ENCODE measurements around the gene GPRC5B.

Gene GPRC5B

DNA sequence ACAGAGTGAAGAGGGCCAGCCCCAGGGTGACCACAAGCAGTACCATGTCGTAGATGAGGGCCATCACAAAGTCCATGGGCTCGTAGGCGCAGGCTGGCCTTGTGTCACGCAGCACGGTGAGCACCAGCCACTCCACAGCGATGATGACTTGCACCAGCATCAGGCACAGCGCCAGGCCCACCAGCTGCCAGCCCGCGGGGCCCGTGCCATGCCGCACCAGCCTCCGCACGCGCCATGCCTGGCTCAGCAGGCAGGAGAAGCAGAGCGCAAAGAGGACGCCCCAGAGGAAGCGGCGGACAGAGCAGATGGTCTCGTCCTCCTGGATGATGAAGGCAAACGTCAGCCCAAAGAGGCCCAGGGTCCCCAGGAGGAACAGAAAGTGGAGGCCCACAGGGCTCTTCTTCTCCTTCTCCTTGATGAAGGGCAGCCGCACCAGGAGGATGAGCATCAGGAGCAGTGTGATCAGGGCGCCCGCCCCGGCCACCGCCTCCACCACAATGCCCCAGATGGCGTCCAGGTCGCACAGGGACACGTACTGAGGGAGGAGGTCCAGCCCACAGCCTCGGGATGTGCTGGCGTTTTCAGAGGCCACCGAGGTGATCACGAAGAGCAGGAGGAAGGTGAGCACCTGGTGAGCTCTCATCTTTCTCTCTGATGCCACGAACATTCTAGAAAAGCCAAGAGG, 12.3 kb downstream of the GPRC5B start:
- no peak for DNase-seq (ENCODE audit: low read depth)

DNA sequence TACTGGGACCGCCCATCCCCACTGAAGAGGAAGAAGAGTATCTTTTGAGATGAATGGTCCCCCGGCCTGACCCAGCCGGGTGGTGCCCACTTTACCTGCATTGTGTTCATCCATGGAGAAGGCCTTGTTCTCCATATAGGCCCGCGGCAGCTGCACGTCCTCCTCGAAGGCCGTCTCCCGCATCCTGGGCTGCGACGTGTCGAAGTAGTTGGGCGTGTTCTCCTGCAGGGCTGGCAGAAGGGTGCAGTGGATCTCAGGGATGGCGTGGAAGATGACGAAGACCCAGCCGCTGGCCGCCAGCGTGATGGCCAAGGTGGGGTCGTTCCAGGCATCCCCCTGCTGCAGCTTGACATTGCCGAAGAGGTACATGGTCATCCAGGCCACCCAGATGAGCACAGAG, 12.9 kb downstream of the GPRC5B start:
- no peak for DNase-seq (ENCODE audit: low read depth)

DNA sequence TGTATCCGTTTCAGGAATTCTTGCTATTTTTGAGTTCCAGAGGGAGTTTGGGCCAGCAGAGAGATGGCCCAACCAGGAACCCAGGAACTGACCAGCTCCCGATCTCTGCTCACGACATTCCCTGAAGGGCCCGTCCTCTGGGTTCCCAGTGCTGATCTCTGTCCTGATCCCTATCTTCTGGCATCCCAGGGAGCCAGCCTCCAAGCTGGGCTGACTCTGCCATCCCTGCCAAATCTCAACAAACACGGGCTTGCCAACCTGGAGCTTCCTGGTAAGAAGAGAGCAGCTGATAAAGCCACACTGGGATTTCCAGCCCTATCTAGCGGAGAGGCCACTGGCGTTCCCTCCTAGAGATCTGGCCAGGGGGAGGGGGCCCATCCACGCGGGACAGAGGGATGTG, 16.2 kb downstream of the GPRC5B start:
- no peak for DNase-seq (ENCODE audit: low read depth)

DNA sequence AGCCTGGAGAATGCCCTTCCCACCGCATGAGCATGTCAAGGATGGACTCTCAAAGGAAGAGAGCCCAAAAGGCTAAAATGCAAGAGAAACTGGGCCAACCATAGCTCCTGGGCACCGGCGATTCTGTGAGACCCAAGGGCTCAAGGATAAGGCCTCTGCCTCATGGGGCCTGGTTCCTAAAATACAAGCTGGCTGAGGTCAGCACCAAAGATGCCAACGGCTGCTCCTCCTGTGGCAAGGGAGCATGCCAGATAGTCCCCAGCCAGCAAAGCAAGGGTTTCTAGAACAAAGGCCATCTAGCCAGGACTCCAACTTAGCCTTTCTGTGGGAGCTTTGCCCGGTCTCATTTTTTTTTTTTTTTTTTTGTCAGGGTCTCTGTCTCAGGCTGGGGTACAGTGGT, 20.1 kb downstream of the GPRC5B start:
- no peak for DNase-seq (ENCODE audit: low read depth)

DNA sequence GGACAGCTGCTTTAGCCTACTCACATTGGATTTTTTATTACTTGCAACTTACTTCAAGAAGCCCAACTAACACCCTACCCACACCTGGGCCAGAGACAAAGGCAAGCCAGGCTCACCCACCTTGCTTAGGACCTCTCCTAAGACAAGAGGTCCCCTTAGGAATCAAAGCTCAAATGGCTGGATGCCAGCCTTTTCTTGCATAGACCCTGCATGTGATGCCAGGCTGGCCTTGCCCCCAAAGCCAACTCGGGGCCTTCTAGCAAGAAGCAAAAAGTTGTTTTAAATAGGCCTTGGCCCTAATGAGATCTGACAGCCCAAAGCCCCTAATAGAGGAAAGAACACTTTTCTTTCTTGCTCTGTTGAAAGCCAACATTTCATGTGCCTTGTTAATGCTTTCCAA, 20.7 kb downstream of the GPRC5B start:
- DNase-seq (ENCODE audit: low read depth): no peak

DNA sequence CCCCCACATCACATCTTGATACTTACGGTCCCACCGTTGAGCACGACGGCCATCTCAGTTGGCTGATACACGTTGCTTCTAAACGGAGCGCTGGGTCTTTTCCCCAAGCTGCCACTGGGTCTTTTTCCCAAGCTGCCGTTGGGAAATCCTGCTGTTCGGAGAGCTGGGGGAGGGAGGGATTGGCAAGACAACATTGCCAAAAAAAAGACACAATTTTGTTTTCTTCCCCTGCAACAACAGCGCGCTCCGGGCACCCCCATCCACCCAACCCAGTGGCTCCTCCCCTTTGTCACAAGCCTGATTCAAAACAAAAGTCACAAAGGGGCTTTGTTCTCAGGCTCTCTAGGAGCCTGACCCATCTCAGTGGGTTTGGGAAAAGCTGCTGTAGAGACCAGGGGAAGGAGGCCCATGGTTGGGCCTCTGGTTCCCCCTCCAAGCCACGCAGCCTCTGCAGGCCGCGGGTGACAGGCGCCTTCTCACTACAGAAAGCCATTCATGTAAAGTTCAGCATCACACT, 22.8 kb downstream of the GPRC5B start:
- no peak for DNase-seq (ENCODE audit: low read depth)

DNA sequence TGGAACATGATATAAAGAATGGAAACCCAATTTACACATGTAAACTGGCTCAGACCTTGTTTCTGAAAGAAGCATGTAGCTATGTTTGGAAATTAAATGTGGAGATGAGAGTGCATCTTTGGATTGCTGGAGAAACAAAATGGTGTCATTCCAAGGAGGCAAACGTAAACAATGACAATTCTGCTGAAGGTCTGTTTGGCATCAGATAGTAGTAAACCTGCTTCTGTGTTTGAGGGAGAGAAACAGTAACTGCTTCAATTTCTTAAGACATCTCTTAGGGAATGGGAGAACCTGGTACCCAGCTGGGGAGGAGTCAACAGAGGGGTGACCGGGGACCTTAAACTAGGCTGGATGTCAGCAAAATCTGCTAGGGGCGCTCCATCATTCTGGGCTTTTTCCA, 23.5 kb downstream of the GPRC5B start:
- DNase-seq (ENCODE audit: low read depth): no peak

DNA sequence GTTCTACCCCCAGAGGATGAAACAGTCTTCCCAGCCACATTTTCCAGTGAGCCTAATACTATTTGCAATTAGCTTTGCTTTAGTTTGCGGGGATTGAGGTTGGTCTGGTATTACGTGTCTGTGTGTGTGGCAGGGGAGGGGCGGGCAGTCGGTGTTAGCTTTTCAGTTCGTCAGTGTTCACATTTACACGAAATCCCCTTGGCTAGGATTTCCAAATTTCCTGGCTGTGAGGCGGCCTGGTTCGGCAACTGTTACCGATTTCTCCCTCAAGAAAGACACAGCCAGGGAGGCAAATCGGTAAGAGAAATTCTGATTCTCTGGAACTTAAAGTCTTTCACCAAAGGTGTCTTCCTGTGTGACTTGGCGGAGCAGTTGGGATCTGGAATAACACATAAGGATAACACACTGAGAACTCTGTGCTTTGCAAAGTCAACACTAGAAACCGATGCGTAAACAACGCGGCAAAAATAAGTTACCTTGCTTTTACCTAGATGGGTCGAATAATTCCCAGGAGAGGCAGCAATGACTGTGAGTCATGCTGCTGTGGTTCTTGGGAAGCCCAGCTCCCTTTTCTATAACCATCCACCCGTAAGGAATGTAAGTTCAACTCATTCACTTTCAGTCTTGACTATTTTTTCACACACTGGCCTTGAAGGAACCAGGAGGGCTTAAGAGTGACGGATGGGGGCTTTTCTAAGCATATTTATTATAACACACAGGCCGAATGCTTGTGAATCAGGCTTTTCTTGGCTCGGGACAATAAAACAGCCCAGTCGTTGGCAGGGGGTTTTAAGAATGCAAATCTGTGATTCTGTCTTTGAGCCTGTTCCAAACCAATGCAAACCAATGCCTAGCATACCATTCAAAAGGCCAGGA, 24.2 kb downstream of the GPRC5B start:
- DNase-seq (ENCODE audit: low read depth): peak; percentile 97

DNA sequence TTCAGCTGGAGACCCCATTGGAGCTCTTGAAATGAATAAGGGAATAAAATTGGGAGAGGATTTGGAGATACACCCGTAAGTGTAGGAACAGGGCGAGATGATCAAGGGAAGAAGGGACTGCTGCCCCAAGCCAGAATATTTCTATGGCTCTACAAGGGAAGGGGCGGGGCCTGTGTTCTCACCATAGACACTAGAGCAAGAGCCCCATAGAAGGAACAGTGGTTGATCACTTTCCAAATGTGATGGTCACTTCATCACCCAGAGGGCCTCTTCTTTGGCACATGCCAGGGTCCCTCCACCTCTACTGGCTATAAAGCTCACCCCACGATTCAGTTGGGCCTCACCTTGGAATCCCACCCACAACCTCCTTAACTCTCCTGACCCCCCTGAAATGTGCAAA, 25.0 kb downstream of the GPRC5B start:
- no peak for DNase-seq (ENCODE audit: low read depth)

DNA sequence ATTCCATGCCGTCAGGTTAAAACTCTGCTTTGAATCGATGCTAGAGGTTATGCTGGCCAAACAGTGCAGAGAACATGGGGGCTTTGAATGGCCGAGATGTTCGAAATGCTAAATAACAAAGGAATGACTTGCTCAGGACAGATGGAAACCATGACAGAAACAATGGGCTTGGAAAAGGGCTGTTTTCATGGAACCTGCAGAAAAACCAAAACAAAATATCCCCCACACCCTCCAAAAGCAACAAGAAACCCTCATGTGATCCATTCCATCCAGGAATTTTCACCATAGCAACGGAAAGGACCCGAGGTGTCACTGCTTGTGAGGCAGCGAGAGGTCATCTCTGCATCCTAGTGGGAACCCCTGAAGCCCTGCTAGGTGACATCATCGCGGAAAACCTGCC, 25.5 kb downstream of the GPRC5B start:
- DNase-seq (ENCODE audit: low read depth): no peak

DNA sequence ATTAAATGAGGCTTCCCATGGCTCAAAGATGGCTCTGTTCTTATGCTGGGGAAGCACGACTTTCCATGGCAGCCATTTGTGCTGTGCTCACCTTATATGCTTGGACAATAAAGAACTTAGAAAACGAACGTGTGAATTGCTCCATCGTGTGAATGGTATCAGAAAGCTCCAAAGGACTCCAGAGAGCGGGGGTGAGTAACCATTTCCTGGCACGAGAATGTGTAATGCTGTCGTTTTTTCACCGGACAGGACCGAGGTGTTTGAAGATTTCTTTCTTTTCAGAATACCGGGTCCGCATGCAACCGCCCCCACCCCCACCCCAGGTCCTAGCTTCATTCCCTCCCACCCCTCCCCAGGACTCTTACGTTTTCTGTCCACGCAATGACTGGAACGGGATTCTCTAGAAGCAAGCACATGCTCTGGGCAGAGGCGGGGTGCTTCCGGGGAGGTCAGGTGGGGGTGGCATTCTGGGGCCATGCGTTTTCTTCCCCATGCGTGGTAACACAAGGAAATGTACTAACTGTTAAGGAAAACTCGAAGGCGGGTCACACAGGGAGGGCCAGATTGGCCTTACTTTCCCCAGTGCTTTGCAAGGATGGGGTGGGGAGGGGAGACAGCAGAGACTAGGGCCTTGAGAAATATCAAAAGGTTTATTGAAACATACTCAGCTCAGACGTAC, 26.2 kb downstream of the GPRC5B start:
- DNase-seq (ENCODE audit: low read depth): peak; percentile 18

DNA sequence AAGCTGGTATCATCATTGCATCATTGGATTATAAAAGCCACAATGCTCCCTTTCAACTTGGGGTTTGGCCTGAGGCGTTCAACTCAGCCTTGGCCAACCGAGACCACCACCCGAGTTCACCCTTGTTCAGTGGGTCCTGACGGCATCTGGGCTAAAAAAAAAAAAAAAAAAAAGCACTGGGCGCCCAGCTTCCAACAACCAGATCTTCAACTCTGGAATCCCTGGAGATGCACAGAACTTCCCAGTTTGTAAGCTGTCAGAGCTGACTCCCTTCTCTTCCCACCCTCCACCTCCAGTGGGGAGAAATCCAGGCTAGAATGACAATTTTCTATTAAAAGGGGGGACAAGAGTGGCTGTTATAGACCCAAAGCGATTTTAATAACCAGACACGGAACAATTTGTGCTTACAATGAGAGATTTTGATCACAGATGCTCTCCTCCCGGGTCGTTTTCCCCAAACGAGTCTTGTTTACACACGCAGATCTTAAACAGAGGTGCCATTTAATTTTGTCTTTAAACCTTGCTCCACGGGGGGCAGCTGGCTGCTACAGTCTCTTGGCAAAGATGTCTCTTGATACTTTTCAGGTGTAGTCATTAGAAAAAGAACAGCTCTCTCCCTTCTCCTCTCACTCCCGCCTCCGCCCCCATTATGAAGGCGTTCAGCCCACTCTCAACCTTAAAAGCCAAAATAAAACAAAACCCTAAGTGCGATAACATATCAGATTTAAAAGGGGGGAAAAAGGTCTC, 26.9 kb downstream of the GPRC5B start:
- no peak for DNase-seq (ENCODE audit: low read depth)

DNA sequence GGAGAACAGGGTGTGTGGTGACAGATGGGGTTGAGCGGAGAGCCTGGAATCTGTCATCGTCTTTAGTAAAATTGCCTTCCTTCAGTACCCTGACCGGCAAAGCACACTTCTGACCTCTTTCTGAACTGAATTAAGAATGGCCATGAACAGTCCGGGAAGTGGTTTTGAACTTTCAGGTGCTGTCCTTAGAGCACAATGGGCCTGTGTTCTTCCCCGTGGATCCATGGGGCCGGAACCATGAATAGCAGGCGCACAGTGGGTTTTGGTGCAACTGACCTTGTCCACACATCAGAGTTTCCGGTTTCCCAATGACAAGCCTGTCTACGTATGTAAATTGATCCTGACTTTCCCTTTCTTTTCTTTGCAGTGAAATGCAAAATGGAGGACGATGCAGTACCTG, 28.5 kb downstream of the GPRC5B start:
- no peak for DNase-seq (ENCODE audit: low read depth)

DNA sequence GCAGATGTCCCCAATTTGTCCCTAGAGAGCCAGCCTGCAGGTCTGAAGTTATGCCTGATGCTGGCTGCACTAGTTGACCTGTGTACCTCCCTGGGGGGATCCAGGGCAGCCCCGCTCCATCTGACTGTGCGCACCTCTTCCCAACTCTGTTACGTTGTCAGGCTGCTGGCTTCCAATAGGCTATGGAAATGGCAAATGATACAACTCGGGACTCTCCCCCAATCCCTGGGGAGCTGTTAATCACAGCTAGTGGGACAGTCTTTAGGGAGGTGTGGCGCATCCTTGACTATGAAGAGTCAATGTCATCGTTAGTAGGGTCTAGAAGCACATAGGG, 30.1 kb downstream of the GPRC5B start:
- DNase-seq (ENCODE audit: low read depth): no peak

DNA sequence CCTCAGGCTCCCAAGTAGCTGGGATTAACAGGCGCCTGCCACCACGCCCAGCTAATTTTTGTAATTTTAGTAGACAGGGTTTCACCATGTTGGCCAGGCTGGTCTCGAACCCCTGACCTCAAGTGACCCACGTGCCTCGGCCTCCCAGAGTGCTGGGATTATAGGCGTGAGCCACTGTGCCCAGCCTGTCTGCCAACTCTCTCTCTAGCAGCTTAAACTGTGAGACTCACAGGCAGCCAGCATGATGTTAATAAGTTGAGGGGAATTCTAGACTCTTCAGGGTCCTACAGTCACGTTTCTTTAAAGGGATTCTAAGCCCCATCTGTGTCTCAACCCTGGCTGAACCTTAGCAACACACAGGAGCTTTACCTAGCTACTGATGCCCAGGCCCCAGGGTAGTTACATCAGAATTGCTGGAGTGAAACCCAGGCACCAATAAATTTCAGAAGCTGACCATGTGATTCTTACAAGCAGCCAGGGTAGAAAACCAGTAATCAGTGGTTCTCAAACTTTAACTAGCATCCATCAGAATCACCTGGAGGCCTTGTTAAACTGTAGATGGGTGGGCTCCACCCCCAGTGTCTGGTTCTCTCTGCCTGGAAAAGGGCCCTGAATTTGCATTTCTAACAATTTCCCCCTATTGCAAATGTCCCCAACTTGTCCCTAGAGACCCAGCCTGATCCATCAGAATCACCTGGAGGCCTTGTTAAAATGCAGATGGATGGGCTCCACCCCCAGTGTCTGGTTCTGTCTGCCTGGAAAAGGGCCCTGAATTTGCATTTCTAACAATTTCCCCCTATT, 30.7 kb downstream of the GPRC5B start:
- no peak for DNase-seq (ENCODE audit: low read depth)

DNA sequence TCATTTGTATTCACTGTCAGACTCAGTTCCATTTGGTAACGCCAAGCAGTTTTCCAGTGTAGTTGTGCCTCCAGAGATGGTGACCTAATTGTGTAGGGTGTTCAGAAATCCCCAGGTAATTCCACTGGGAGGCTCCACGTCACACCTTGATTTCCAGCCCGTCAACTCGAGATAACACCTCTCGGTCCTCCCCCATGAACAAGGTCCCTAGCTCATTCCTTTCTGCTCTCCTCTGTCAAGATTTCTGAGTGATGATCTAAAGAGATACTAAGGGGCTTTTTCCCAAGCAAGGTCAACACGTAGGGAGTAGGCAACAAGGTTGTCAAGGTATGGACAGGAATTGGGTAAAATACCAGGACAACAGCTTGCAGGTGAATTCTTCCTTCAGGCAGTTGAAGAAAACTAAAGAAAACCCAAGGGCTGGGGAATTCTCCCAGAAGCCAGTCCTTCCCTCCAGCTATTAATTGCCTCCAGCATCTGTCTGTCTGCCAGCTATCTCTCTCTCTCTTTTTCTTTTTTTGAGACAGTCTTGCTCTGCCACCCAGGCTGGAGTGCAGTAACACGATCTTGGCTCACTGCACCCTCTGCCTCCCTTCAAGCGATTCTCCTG, 31.4 kb downstream of the GPRC5B start:
- no peak for DNase-seq (ENCODE audit: low read depth)

DNA sequence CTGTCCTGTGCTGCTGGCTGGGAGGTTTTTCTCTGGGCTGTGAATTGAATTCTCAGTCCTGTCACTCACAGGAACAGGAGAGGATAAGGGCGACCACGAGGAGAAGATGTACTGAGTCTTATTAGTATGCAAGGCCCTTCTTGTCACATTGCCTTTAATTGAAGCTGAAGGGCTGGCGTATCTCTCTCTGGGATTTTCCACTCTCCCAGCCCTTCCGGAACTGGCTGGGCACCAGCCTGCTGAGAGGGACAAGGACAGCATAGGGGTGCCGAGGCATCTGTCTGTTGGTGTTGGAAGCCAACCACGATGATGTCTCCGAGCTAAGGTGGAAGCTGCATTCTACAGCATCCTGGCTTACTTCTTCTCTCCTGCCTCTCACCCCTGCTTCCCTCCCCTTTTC, 33.2 kb downstream of the GPRC5B start:
- no peak for DNase-seq (ENCODE audit: low read depth)

DNA sequence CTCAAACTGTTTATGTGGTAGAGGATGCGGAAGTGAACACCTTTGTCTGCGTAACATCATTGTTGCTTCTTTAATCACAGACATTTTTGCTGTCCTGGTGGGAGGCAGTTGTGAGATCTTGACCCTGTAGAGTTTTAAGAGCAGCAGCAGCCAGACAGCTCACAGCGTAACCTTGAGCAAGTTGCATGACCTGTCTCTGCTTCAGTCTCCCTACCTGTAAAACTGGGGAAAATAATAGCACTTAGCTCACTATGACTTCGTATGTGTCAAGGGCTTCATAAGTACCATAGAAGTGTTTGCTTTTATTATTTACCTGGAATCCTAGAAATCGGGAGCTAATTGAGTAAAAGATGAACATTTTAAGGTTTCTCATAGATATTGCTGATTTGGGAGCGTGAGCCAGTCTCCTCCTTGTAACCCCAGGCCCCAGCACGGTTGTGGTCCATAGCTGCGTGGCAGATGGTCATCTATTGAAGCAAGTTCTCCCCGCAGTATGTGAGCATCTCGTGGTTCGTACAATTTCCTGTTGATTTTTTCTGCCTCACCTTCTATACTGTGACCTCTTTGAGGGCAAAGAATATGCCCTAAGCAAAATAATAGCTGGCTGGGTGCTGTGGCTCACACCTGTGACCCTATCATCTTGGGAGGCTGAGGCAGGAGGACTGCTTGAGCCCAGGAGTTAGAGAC, 34.4 kb downstream of the GPRC5B start:
- no peak for DNase-seq (ENCODE audit: low read depth)

DNA sequence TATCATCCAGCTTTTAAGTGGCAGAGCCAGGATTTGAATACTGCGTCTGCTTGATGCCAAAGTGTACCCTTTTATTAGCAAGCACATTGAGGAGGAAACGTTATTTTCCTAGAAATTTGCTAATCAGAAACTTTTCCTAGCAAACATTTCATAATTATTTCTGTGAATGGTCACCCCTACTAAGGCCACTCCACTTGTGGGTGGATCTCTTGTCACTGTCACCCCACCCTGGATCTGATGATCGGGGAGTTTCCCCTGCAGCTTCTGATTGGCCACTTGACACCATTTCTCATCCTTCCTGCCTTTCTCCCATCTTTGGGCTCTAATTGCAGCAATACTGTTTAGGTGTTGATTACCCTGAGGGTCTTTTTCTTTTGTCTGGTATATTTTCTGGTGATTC, 35.9 kb downstream of the GPRC5B start:
- no peak for DNase-seq (ENCODE audit: low read depth)

DNA sequence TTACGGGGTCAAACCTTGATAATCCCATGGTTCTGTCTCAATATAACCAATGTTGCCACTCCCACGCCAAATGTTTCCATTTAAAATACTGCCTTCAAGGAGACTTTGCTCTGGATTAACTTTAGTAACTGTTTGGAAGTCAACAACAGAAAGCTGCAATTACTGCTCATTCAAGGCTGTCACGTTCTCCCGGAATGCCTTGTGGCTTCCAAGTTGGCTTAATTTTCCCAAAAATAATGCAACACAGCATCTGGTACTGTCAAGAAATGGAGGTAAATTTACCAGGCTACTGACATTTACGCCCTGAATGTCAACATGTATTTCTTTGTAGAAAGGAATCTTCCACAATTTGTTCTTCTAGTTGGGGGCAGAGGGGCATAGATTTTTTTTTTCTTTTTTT, 38.2 kb downstream of the GPRC5B start:
- no peak for DNase-seq (ENCODE audit: low read depth)
